Endodermal cell (in vitro differentiated cells): ENCODE results near the gene AVPI1. TPM values are rescaled to one million over a fixed set of nuclear protein-coding genes. Genes with fewer than 3 reads are reported as not detected.

ENCODE experiments used
- DNase-seq: peaks from one replicate; pipeline ENCODE4 v3.0.0-alpha.2; 2017
- H3K27ac ChIP-seq: 2 replicates; pipeline ENCODE4 v1.5.1; 2013; ENCODE audit warnings: mild to moderate bottlenecking, low read depth, low read length, moderate library complexity
- H3K27me3 ChIP-seq: 2 replicates; pipeline ENCODE4 v1.6.1; 2013; ENCODE audit warnings: mild to moderate bottlenecking, low read length, moderate library complexity; ENCODE audit not compliant: insufficient read depth, control insufficient read depth, poor library complexity, severe bottlenecking
- H3K36me3 ChIP-seq: 2 replicates; pipeline ENCODE4 v1.7.0; 2013; ENCODE audit warnings: mild to moderate bottlenecking, low read length, moderate library complexity; ENCODE audit not compliant: control insufficient read depth, insufficient read depth
- H3K4me1 ChIP-seq: one replicate; pipeline ENCODE4 v1.7.0; 2013; ENCODE audit warnings: low read length; ENCODE audit not compliant: control insufficient read depth, insufficient read depth
- H3K4me3 ChIP-seq: 2 replicates; pipeline ENCODE4 v1.5.1; 2013; ENCODE audit warnings: mild to moderate bottlenecking, low read length, moderate library complexity
- H3K9ac ChIP-seq: 2 replicates; pipeline ENCODE4 v1.6.1; 2013; ENCODE audit warnings: mild to moderate bottlenecking, low read length, moderate library complexity; ENCODE audit not compliant: poor library complexity, severe bottlenecking; ENCODE audit errors: extremely low read depth
- H3K9me3 ChIP-seq: 2 replicates; pipeline ENCODE4 v1.6.1; 2013; ENCODE audit warnings: mild to moderate bottlenecking, low read length, moderate library complexity; ENCODE audit not compliant: control insufficient read depth
- H3K27ac Mint-ChIP-seq: 2 replicates; pipeline ENCODE4 v1.8.0; 2020; ENCODE audit warnings: mixed read lengths
- H3K27me3 Mint-ChIP-seq: 2 replicates; pipeline ENCODE4 v1.8.0; 2021; ENCODE audit warnings: mild to moderate bottlenecking, mixed read lengths; ENCODE audit not compliant: insufficient read depth
- H3K36me3 Mint-ChIP-seq: 2 replicates; pipeline ENCODE4 v1.8.0; 2020; ENCODE audit warnings: low read depth, mixed read lengths
- H3K4me1 Mint-ChIP-seq: 2 replicates; pipeline ENCODE4 v1.8.0; 2020; ENCODE audit warnings: mixed read lengths
- H3K4me3 Mint-ChIP-seq: 2 replicates; pipeline ENCODE4 v1.8.0; 2020; ENCODE audit warnings: mild to moderate bottlenecking, moderate library complexity, mixed read lengths
- H3K9me3 Mint-ChIP-seq: 2 replicates; pipeline ENCODE4 v1.8.0; 2020; ENCODE audit warnings: mild to moderate bottlenecking, mixed read lengths
- WGBS, 2 experiments: methylation state at CpG; one replicate each; pipeline versions ENCODE4 v1.1.5 to v1.1.7; 2013; ENCODE audit warnings: missing lambda C conversion rate in 2 of 2, mixed read lengths in 1 of 2; ENCODE audit not compliant: insufficient coverage in 1 of 2, insufficient read length in 1 of 2; 5-methylcytosine and 5-hydroxymethylcytosine counted together
- total RNA-seq, 2 donors: library from RNA; stranded (reverse); fragmentation: NEBNext Ultra II Directional in 1 of 2; extraction: Animal tissue kit (Norgen Biotek cat#: 25700) in 1 of 2; gene quantifications; 2 replicates in 1 of 2; 3 replicates in 1 of 2; pipeline ENCODE4 v1.2.1, GENCODE V29; 2021
- TF ChIP-seq, protein P1 (sequence below): fragments of 200-600 bp; sonication (generic); conservative IDR thresholded peaks from 2 replicates; pipeline ENCODE4 v1.5.0; 2021; ENCODE audit warnings: antibody characterized with exemption, mild to moderate bottlenecking

AVPI1 gene
- total RNA-seq, 2 donors from 2014 or later = 3.9 to 4.3 TPM

DNA sequence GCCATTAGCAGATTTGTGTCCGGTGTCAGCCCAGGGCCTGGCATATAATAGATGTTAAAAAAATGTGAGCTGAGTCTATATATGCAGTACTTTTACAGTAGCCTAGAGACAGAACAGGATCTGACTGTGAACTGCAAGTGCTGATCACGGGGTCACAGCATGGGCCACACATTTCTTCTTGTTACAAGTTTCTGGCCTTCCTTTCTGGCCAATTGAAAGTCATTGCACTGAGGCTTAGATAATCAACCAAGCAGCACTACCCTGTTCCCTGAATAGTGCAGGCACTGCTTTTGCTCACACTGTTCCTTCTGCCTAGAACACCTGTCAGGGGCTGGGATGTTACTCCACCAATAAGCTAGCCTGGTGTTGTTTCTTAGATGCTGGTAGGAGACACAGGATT is 21.1 kb upstream of the AVPI1 start:
- Histone ChIP-seq H3K4me1 (no peaks in the 10 kb centered on the region), H3K27ac (no peak overlapping the region), H3K4me3 (no peak overlapping the region), H3K27me3 (no peaks in the 10 kb centered on the region), H3K9me3 (no peaks in the 10 kb centered on the region), H3K36me3 (no peaks in the 10 kb centered on the region), H3K9ac (no peak overlapping the region)
- no peaks in the 10 kb centered on the region for H3K36me3 Mint-ChIP-seq
- peaks cover 4% of the 10 kb centered on the region for H3K4me1 Mint-ChIP-seq
- no peaks in the 10 kb centered on the region for H3K9me3 Mint-ChIP-seq
- TF ChIP-seq, protein P1, sequence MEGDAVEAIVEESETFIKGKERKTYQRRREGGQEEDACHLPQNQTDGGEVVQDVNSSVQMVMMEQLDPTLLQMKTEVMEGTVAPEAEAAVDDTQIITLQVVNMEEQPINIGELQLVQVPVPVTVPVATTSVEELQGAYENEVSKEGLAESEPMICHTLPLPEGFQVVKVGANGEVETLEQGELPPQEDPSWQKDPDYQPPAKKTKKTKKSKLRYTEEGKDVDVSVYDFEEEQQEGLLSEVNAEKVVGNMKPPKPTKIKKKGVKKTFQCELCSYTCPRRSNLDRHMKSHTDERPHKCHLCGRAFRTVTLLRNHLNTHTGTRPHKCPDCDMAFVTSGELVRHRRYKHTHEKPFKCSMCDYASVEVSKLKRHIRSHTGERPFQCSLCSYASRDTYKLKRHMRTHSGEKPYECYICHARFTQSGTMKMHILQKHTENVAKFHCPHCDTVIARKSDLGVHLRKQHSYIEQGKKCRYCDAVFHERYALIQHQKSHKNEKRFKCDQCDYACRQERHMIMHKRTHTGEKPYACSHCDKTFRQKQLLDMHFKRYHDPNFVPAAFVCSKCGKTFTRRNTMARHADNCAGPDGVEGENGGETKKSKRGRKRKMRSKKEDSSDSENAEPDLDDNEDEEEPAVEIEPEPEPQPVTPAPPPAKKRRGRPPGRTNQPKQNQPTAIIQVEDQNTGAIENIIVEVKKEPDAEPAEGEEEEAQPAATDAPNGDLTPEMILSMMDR = no peak
- H3K27ac Mint-ChIP-seq = no peak overlapping the region
- peaks cover 9% of the 10 kb centered on the region for H3K27me3 Mint-ChIP-seq
- no peak for DNase-seq
- H3K4me3 Mint-ChIP-seq = no peak overlapping the region
- WGBS, 2 experiments = 91 to 94% methylated on average over 2 of the region's 2 CpGs

DNA sequence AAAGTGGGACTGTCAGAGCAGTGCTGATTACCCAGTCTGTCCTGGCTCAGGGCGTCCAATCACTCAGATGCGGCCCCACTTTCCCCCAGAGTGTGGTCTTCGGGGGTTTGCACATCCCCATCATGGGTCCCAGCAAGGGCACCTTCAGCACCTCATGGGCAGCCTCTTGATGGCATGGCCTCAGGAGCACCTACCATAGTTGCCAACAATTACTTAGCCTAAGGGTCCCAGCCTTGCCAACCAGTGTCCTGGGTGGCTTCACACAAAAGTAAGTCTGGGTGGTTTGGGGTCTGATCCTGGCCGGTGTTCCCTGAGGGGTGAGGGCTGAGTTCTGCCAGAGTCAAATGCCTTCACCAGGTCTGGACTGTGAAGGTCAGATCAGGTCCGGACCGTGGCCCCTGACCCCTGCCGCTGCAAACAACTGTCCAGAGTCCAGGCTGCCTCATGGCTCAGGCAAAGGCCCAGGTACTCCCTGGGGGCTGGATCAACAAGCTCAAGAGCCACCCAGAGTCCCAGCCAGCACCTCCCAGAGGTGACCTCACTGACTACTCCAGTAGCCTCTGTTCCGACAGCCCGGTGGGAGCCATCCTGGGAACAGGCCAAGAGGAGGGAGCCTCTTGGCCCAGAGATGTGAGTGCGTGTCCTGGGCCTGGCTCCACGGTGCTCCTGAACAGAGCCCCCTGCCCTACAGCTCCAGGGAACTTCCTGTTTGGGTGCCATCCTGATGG is 20.3 kb upstream of the AVPI1 start:
- Histone ChIP-seq H3K36me3 (no peaks in the 10 kb centered on the region), H3K9me3 (no peaks in the 10 kb centered on the region), H3K27ac (no peak overlapping the region), H3K27me3 (no peaks in the 10 kb centered on the region), H3K9ac (no peak overlapping the region), H3K4me3 (no peak overlapping the region), H3K4me1 (no peaks in the 10 kb centered on the region)
- Mint-ChIP-seq H3K27me3 (peaks cover 9% of the 10 kb centered on the region), H3K36me3 (no peaks in the 10 kb centered on the region), H3K4me3 (no peak overlapping the region), H3K9me3 (no peaks in the 10 kb centered on the region), H3K27ac (no peak overlapping the region), H3K4me1 (no peaks in the 10 kb centered on the region)
- TF ChIP-seq, protein P1 = no peak
- WGBS, 2 experiments = 91 to 100% methylated on average over 5 to 11 of the region's 11 CpGs
- DNase-seq = no peak

DNA sequence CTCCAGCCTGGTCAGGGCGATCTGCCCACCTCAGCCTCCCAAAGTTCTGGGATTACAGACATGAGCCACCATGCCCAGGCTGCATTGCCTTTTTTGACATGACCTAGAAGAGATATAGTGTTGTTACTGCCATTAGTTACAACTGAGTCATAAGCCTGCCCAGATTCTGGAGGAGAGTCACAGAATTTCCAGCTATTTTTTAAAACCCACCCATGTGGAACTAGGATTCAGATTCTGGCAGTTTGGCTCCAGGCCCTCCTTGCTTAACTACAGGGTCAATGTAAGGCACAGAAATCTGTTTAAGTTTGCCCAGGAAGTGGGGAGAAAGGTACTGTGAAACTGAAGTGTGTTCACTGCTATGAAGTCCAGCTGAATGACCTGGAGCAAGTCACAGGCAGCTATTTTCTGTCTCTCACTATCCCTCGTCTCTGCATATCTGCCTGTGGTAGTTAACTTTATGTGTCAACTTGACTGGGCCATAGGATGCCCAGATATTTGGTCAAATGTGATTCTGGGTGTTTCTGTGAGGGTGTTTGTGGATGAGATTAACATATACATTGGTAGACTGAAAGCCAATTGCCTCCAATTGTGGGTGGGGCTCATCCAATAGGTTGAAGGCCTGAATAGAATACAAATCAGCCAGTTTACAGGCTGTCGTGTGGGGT is 18.1 kb upstream of the AVPI1 start:
- H3K9me3 ChIP-seq = no peaks in the 10 kb centered on the region
- no peaks in the 10 kb centered on the region for H3K36me3 ChIP-seq
- H3K4me1 ChIP-seq = no peaks in the 10 kb centered on the region
- Mint-ChIP-seq H3K36me3 (no peaks in the 10 kb centered on the region), H3K9me3 (no peaks in the 10 kb centered on the region), H3K27ac (no peak overlapping the region), H3K4me3 (no peak overlapping the region), H3K4me1 (no peaks in the 10 kb centered on the region), H3K27me3 (peaks cover 7% of the 10 kb centered on the region)
- H3K9ac ChIP-seq = no peak overlapping the region
- no peak overlapping the region for H3K27ac ChIP-seq
- H3K27me3 ChIP-seq = no peaks in the 10 kb centered on the region
- no peak overlapping the region for H3K4me3 ChIP-seq
- WGBS, 2 experiments = 98 to 100% methylated on average over 1 to 3 of the region's 3 CpGs
- no peak for DNase-seq
- TF ChIP-seq, protein P1 = no peak
